NB4 (cell line): ENCODE results near the gene NRL.

Experiments
- DNase-seq: peaks from one replicate; pipeline ENCODE4 v3.0.0; 2010; ENCODE audit warnings: low read depth
- H3K4me3 ChIP-seq: one replicate; pipeline ENCODE4 v1.5.1; 2011; ENCODE audit warnings: mild to moderate bottlenecking, low read depth, low read length, moderate library complexity
- CTCF ChIP-seq: IDR thresholded peaks from one replicate; pipeline ENCODE4 v1.5.1; 2012; ENCODE audit warnings: low read depth, low read length
- MYC ChIP-seq: IDR thresholded peaks from 2 replicates; pipeline ENCODE4 v1.6.1; 2011; ENCODE audit warnings: low read depth, low read length
- POLR2A ChIP-seq: IDR thresholded peaks from 2 replicates; pipeline ENCODE4 v1.6.1; 2011; ENCODE audit warnings: mild to moderate bottlenecking; ENCODE audit not compliant: insufficient read length; ENCODE audit errors: extremely low read depth
- TF ChIP-seq, protein P1 (sequence below): IDR thresholded peaks from 2 replicates; pipeline ENCODE4 v1.6.1; 2011; ENCODE audit warnings: low read depth, low read length

The NRL gene

GRCh38 chr14:24132061-24132685, 17.4 kb upstream of the NRL start:
- H3K4me3 ChIP-seq = no peak overlapping the region
- DNase-seq = no peak
- TF ChIP-seq CTCF (no peak), POLR2A (no peak), MYC (no peak)
- TF ChIP-seq, protein P1, sequence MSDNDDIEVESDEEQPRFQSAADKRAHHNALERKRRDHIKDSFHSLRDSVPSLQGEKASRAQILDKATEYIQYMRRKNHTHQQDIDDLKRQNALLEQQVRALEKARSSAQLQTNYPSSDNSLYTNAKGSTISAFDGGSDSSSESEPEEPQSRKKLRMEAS = no peak

DNA sequence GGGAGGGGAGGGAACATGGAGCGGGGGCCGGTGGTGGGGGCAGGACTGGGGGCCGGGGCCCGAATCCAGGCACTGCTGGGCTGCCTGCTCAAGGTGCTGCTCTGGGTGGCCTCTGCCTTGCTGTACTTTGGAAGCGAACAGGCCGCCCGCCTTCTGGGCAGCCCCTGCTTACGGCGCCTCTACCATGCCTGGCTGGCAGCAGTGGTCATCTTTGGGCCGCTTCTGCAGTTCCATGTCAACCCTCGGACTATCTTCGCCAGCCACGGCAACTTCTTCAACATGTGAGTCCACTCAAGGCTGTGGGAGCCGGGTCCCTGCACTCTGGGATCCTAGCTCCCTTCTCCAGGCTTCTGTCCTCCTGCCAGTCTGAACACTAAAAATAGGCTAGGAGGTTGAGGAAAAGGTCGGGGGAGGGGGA, 16.8 kb upstream of the NRL start:
- DNase-seq = no peak
- TF ChIP-seq, protein P1 = no peak
- H3K4me3 ChIP-seq = no peak overlapping the region

GRCh38 chr14:24130717-24131548, 16.2 kb upstream of the NRL start:
- TF ChIP-seq MYC (no peak), POLR2A (no peak), CTCF (no peak)
- TF ChIP-seq, protein P1 = no peak
- no peak for DNase-seq
- no peak overlapping the region for H3K4me3 ChIP-seq

GRCh38 chr14:24130380-24130716, 15.6 kb upstream of the NRL start, which contains the start of gene FITM1:
FITM1 (plus strand) TSS chr14:24130659; CDS start chr14:24131564, 905 bp downstream.
- DNase-seq = no peak
- no peak within 1 kb of the TSS for H3K4me3 ChIP-seq

DNA sequence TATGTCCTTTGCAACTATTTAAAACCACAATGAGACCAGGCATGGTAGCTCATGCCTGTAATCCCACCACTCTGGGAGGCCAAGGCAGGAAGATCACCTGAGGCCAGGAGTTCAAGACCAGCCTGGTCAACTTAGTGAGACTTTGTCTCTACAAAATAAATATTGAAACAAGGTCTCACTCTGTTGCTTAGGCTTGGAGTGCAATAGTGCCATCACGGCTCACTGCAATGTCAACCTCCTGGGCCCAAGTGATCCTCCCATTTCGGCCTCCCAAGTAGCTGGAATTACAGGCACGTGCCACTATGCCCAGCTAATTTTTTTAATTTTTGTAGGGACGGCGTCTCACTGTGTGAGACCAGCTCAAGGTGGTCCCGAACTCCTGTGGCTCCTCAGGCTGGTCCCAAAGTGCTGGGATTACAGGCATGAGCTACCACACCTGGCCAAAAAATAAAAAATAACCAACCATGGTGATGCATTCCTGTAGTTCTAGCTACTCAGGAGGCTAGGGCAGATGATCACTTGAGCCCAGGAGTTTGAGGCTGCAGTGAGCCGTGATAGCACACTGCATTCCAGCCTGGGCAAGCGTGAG, 14.8 kb upstream of the NRL start:
- DNase-seq = no peak
- TF ChIP-seq CTCF (no peak), MYC (no peak), POLR2A (no peak)
- TF ChIP-seq, protein P1 = no peak
- no peak overlapping the region for H3K4me3 ChIP-seq

More at GRCh38 chr14:24130380-24130716, 15.6 kb upstream of the NRL start, which contains the start of gene FITM1:
- TF ChIP-seq CTCF = no peak
- no peak for TF ChIP-seq MYC
- TF ChIP-seq, protein P1 = no peak
- no peak for TF ChIP-seq POLR2A

DNA sequence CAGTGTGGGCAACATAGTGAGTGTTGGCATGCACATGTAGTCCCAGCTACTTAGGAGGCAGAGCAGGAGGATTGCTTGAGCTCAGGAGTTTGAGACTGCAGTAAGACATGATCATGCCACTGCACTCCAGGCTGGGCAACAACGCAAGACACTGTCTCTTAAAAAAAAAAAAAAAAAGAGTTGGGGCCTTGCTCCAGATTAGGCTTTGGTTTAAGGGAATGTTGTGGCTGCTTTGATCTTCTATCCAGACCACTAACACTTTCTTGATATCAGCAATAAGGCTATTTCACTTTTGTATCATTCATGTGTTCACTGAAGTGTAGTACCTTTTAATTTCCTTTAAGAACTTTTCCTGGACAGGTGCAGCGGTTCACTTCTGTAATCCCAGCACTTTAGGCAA, 12.9 kb upstream of the NRL start:
- no peak for DNase-seq
- TF ChIP-seq POLR2A (no peak), MYC (no peak), CTCF (no peak)
- TF ChIP-seq, protein P1 = no peak
- no peak overlapping the region for H3K4me3 ChIP-seq
